Mesendoderm (in vitro differentiated cells): ENCODE results near the gene DNAJC4.

ENCODE experiments used
- DNase-seq: peaks from one replicate; pipeline ENCODE4 v3.0.0; 2013
- H2AK5ac ChIP-seq: 2 replicates; pipeline ENCODE4 v1.6.1; 2013; ENCODE audit warnings: low read length, inconsistent platforms
- H2BK120ac ChIP-seq: 2 replicates; pipeline ENCODE4 v1.6.1; 2013; ENCODE audit warnings: low read depth, mild to moderate bottlenecking, low read length, moderate library complexity, mixed read lengths
- H2BK15ac ChIP-seq: replicated peaks from 2 replicates; pipeline ENCODE4 v1.6.1; 2013; ENCODE audit warnings: low read depth, mild to moderate bottlenecking, moderate library complexity
- H2BK5ac ChIP-seq: 2 replicates; pipeline ENCODE4 v1.6.1; 2013; ENCODE audit warnings: low read length, inconsistent platforms
- H3K18ac ChIP-seq: 2 replicates; pipeline ENCODE4 v1.6.1; 2013; ENCODE audit warnings: mild to moderate bottlenecking, low read length, mixed read lengths
- H3K23ac ChIP-seq: one replicate; pipeline ENCODE4 v1.6.1; 2013; ENCODE audit warnings: low read length
- H3K27ac ChIP-seq: 2 replicates; pipeline ENCODE4 v1.5.1; 2013; ENCODE audit warnings: low read depth, mild to moderate bottlenecking, inconsistent platforms, low read length, moderate library complexity
- H3K27me3 ChIP-seq: 2 replicates; pipeline ENCODE4 v1.6.1; 2013; ENCODE audit warnings: low read length, control low read depth, mild to moderate bottlenecking, inconsistent platforms; ENCODE audit not compliant: insufficient read depth, poor library complexity
- H3K36me3 ChIP-seq: 2 replicates; pipeline ENCODE4 v1.6.1; 2013; ENCODE audit warnings: low read length, inconsistent platforms; ENCODE audit not compliant: control insufficient read depth, insufficient read depth
- H3K4ac ChIP-seq: one replicate; pipeline ENCODE4 v1.6.1; 2013; ENCODE audit warnings: low read depth, mild to moderate bottlenecking, low read length, moderate library complexity
- H3K4me1 ChIP-seq: 2 replicates; pipeline ENCODE4 v1.6.1; 2013; ENCODE audit warnings: low read depth, low read length, inconsistent platforms; ENCODE audit not compliant: control insufficient read depth
- H3K4me2 ChIP-seq: 2 replicates; pipeline ENCODE4 v1.6.1; 2013; ENCODE audit warnings: low read length
- H3K4me3 ChIP-seq: 2 replicates; pipeline ENCODE4 v1.5.1; 2013; ENCODE audit warnings: mild to moderate bottlenecking, low read length
- H3K56ac ChIP-seq: one replicate; pipeline ENCODE4 v1.6.1; 2013; ENCODE audit warnings: low read length
- H3K79me1 ChIP-seq: 2 replicates; pipeline ENCODE4 v1.6.1; 2013; ENCODE audit warnings: low read length, inconsistent platforms
- H3K79me2 ChIP-seq: 2 replicates; pipeline ENCODE4 v1.6.1; 2013; ENCODE audit warnings: mild to moderate bottlenecking, low read length; ENCODE audit not compliant: control insufficient read depth, insufficient read depth
- H3K9ac ChIP-seq: 2 replicates; pipeline ENCODE4 v1.6.1; 2013; ENCODE audit warnings: low read length, inconsistent platforms
- H4K5ac ChIP-seq: one replicate; pipeline ENCODE4 v1.6.1; 2013; ENCODE audit warnings: low read length
- H4K8ac ChIP-seq: one replicate; pipeline ENCODE4 v1.6.1; 2013; ENCODE audit warnings: low read depth, mild to moderate bottlenecking, control low read depth, low read length, moderate library complexity
- WGBS: extraction: QIAGEN DNeasy Blood & Tissue Kit; methylation state at CpG from one replicate; pipeline ENCODE4 v1.1.7; 2013; ENCODE audit warnings: low lambda C conversion rate, missing lambda C conversion rate; ENCODE audit not compliant: insufficient coverage; ENCODE audit errors: extremely low coverage; 5-methylcytosine and 5-hydroxymethylcytosine counted together

Gene DNAJC4

DNA sequence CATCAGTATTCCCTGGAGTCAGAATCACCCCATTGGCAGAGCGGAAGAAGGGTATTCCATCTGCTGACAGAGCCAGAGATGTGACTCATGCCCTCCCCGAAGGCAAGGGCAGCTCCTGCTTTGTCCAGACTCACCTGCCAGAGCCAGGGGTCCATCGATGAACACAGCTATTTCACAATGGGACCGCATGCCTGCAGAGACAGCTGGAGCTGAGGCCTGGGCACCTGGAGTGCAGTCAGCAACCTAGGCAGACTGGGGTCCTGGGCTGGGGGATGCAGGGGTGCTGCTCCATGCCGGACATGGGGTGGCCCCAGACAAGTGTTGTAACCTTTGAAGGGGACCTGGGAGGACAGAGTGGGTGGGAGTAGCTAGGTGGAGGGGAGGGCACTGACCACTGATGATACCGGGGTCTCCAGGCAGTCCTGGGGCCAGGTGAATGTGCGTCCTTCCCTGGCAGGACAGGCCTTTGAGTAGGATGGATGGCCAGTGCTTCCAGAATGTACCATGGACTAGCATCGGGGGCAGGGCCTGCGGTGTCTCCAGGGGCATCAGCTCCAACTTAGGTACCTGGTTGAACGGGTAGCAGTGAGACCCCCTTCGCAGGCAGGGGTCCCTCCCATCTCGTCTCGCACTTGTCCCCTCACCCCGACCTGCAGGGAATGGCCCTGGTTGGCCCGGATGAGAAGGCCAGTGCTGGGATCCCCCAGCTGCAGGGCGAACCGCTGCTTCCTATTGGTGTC lies 6.0 kb upstream of the DNAJC4 start:
- H3K4me3 ChIP-seq: no peak overlapping the region
- H2AK5ac ChIP-seq: no peak overlapping the region
- no peaks in the 10 kb centered on the region for H3K79me2 ChIP-seq
- H4K8ac ChIP-seq: no peak overlapping the region
- no peak overlapping the region for H2BK15ac ChIP-seq
- DNase-seq: no peak
- no peak overlapping the region for H3K23ac ChIP-seq
- H3K4me2 ChIP-seq: no peak overlapping the region
- no peak overlapping the region for H3K27ac ChIP-seq
- H4K5ac ChIP-seq: no peak overlapping the region
- H2BK5ac ChIP-seq: no peak overlapping the region
- H3K79me1 ChIP-seq: peaks cover 4% of the 10 kb centered on the region
- H3K4ac ChIP-seq: no peak overlapping the region
- no peaks in the 10 kb centered on the region for H3K27me3 ChIP-seq
- peaks cover 2% of the 10 kb centered on the region for H3K4me1 ChIP-seq
- no CpG with 5 or more reads among the region's 17 CpGs for WGBS
- no peak overlapping the region for H3K56ac ChIP-seq
- no peak overlapping the region for H2BK120ac ChIP-seq
- no peaks in the 10 kb centered on the region for H3K36me3 ChIP-seq
- no peak overlapping the region for H3K9ac ChIP-seq
- H3K18ac ChIP-seq: no peak overlapping the region

DNA sequence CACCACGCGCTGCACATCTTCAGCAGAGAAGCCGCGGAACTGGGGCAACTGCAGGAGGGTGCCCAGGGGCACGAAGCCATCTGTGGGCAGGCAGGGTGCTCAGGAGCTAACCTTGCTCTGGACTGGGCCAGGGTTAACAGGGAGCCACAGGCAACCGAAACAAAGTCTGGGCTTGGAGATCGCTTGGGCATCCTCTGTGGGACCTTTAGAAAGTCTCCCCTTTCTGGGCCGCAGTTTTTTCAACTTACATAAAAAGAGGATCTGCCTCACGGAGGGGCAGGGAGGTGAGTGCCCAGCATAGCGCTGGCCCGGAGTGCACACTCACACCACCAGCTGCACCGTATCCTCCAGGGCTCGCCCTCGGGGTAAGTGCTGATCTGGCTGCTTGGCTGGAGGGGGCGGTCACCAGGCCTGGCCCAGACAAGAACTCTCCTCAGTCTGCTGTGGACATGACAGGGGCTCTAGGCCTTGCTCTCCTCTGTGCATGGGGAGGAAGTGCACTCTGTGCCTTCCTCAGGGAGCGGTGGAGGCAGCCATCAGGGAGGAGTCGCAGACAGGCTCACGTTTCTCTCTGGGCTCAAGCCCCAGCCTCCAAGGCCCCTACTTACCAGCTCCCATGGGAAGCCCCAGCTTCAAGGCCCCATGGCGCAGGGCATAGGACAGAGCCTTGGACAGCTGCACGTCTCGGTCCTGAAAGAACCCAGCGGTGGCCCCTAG lies 5.3 kb upstream of the DNAJC4 start:
- Histone ChIP-seq H2AK5ac (no peak overlapping the region), H3K18ac (no peak overlapping the region), H3K9ac (peak overlapping the region; percentile 93), H3K36me3 (no peaks in the 10 kb centered on the region), H3K56ac (peak overlapping the region; percentile 52), H4K5ac (no peak overlapping the region), H3K4me3 (no peak overlapping the region), H2BK120ac (no peak overlapping the region), H3K27ac (peak overlapping the region; percentile 17), H3K4me1 (peaks cover 2% of the 10 kb centered on the region), H3K79me1 (peaks cover 4% of the 10 kb centered on the region), H2BK15ac (no peak overlapping the region), H3K79me2 (no peaks in the 10 kb centered on the region), H3K27me3 (no peaks in the 10 kb centered on the region), H2BK5ac (no peak overlapping the region), H3K4ac (no peak overlapping the region), H4K8ac (no peak overlapping the region), H3K4me2 (peak overlapping the region; percentile 83), H3K23ac (no peak overlapping the region)
- no peak for DNase-seq
- no CpG with 5 or more reads among the region's 22 CpGs for WGBS

DNA sequence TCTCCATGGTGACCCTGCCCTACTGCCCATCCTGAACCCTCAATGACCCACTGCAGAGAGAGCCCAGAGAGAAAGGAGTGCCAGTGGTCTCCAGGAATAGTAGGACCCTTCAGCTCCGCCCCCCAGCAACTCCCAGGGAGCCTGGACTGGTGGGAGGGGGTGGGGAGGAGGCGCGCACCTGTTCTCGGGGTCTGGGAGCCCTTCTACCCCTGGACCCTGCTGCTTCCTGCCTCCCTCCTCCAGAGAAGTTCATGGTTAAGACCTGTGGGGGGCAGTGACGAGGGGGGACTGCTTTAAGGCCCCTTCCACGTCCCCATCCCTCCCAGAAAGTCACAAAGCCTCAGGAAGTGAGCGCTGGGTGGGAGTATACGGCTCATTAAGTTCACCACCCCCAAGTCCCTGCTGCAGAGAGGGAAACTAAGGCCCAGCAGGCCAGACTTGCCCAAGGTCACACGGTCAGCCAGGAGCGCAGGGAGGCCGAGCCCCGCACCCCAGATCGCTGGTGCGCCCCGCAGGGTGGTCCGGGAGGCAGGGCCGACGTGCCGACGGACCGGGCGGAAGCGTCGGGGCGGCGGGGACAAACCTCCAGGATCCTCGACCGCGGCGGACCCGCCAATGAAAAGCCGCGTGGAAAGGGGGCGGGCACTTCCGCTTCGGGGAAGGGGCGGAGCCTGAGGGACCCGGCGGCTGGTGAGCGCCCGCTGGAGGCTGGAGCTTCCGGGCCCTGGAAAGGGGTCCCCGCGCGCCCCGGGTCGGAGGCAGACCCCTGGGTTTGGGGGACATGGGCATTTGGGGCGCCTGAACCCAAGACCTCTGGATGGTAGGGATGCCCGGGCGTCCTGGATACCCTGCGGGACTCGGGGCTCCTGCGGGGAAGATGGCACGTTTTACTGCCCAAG lies 4.5 kb upstream of the DNAJC4 start, which contains the start of the genes NUDT22 and TRPT1:
NUDT22 (plus strand) TSS at position 667 of the 899 bp plus-strand sequence. CDS start 379 bp downstream, outside the sequence.
TRPT1 (minus strand) TSS at position 579 of the 899 bp plus-strand sequence; CDS start at position 253, 326 bp downstream.
- Histone ChIP-seq H3K9ac (peak within 1 kb of the TSS; percentile 96), H3K79me2 (no peaks in the 10 kb centered on the region), H3K56ac (peak within 1 kb of the TSS; percentile 97), H3K4ac (peak within 1 kb of the TSS; percentile 25), H3K36me3 (no peaks in the 10 kb centered on the region), H3K4me2 (peak within 1 kb of the TSS; percentile 83), H4K5ac (no peak within 1 kb of the TSS), H3K27me3 (no peaks in the 10 kb centered on the region), H2BK120ac (no peak within 1 kb of the TSS), H3K23ac (peak within 1 kb of the TSS; percentile 29), H3K18ac (peak within 1 kb of the TSS; percentile 44), H4K8ac (peak within 1 kb of the TSS; percentile 41), H2BK5ac (peak within 1 kb of the TSS; percentile 80), H2AK5ac (no peak within 1 kb of the TSS), H2BK15ac (no peak within 1 kb of the TSS), H3K4me1 (peaks cover 2% of the 10 kb centered on the region), H3K4me3 (peak within 1 kb of the TSS; percentile 77), H3K79me1 (peaks cover 4% of the 10 kb centered on the region), H3K27ac (peak within 1 kb of the TSS; percentile 45)
- peak; percentile 85 for DNase-seq
- WGBS: no CpG with 5 or more reads among the region's 54 CpGs

DNA sequence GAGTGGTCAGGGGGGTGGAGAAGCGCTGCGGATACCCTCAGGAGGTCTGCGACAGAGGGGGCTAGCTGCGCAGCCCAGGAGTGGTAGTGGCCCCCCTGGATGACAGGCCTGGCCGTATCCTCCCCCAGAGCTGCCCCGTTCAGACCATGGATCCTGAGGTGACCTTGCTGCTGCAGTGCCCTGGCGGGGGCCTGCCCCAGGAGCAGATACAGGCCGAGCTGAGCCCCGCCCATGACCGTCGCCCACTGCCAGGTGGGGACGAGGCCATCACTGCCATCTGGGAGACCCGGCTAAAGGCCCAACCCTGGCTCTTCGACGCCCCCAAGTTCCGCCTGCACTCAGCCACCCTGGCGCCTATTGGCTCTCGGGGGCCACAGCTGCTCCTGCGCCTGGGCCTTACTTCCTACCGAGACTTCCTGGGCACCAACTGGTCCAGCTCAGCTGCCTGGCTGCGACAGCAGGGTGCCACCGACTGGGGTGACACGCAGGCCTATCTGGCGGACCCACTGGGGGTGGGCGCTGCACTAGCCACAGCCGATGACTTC lies 3.8 kb upstream of the DNAJC4 start:
- no peaks in the 10 kb centered on the region for H3K36me3 ChIP-seq
- no CpG with 5 or more reads among the region's 26 CpGs for WGBS
- peak overlapping the region; percentile 96 for H3K9ac ChIP-seq
- H2BK120ac ChIP-seq: no peak overlapping the region
- H2BK5ac ChIP-seq: peak overlapping the region; percentile 6
- peak overlapping the region; percentile 89 for H3K56ac ChIP-seq
- peaks cover 4% of the 10 kb centered on the region for H3K79me1 ChIP-seq
- H3K23ac ChIP-seq: peak overlapping the region; percentile 29
- no peak overlapping the region for H2AK5ac ChIP-seq
- H3K4me3 ChIP-seq: peak overlapping the region; percentile 77
- H4K5ac ChIP-seq: no peak overlapping the region
- peaks cover 4% of the 10 kb centered on the region for H3K4me1 ChIP-seq
- H3K4ac ChIP-seq: no peak overlapping the region
- H2BK15ac ChIP-seq: no peak overlapping the region
- H3K27ac ChIP-seq: no peak overlapping the region
- no peaks in the 10 kb centered on the region for H3K27me3 ChIP-seq
- H3K79me2 ChIP-seq: no peaks in the 10 kb centered on the region
- peak overlapping the region; percentile 44 for H3K18ac ChIP-seq
- DNase-seq: no peak
- no peak overlapping the region for H4K8ac ChIP-seq
- peak overlapping the region; percentile 55 for H3K4me2 ChIP-seq

DNA sequence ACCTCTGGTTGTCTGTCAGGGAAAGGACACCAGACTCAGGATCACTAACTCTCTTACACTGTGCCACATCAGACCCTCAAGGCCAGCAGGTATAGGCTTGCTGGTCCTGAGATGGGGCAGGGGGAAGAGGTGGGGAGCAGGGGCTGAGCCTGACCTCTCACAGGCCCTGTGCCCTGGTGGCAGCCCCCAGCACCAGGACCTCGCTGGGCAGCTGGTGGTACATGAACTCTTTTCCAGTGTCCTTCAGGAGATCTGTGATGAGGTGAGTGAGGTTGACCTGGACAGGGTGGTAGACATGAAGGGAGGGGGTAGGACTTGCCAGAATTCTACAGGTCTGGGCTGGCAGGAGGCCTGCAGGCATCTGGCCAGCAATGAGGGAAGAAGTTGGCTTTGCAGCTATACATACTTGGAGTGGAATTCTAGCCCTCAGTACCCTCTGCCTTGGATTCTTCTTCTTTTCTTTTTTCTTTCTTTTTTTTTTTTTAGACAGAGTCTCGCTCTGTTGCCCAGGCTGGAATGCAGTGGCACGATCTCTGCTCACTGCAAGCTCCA lies 2.9 kb upstream of the DNAJC4 start:
- H2BK15ac ChIP-seq: no peak overlapping the region
- no peak overlapping the region for H2BK5ac ChIP-seq
- DNase-seq: no peak
- no peak overlapping the region for H2AK5ac ChIP-seq
- peak overlapping the region; percentile 58 for H3K56ac ChIP-seq
- H3K4me1 ChIP-seq: peaks cover 4% of the 10 kb centered on the region
- H3K23ac ChIP-seq: no peak overlapping the region
- H3K4me2 ChIP-seq: no peak overlapping the region
- no peak overlapping the region for H4K8ac ChIP-seq
- no peaks in the 10 kb centered on the region for H3K36me3 ChIP-seq
- H3K4me3 ChIP-seq: no peak overlapping the region
- H3K4ac ChIP-seq: no peak overlapping the region
- H3K27ac ChIP-seq: no peak overlapping the region
- peaks cover 4% of the 10 kb centered on the region for H3K79me1 ChIP-seq
- H4K5ac ChIP-seq: no peak overlapping the region
- no peak overlapping the region for H2BK120ac ChIP-seq
- no CpG with 5 or more reads among the region's 3 CpGs for WGBS
- peak overlapping the region; percentile 2 for H3K9ac ChIP-seq
- no peaks in the 10 kb centered on the region for H3K79me2 ChIP-seq
- no peak overlapping the region for H3K18ac ChIP-seq
- H3K27me3 ChIP-seq: no peaks in the 10 kb centered on the region
